ENCODE results near the gene SH3GLB2. TPM values are rescaled to one million over a fixed set of nuclear protein-coding genes. Genes with fewer than 3 reads are reported as not detected.

The SH3GLB2 gene
- polyA plus RNA-seq, 3 donors from 2014 or later: 20.4 to 42.2 (median 24.1) TPM

- DNase-seq: no peak
- peaks cover 0 to 2% (median 0%) of the 10 kb centered on the region in 3 donors for H3K27me3 Mint-ChIP-seq (ENCODE audit: low read depth in 3 of 3)
- peaks cover 0 to 4% (median 0%) of the 10 kb centered on the region in 3 donors for H3K36me3 Mint-ChIP-seq
- no peaks in the 10 kb centered on the region for H3K9me3 Mint-ChIP-seq
- no peak overlapping the region for H3K27ac Mint-ChIP-seq
- no peak overlapping the region for H3K4me3 Mint-ChIP-seq
- peaks cover 11 to 13% of the 10 kb centered on the region in 2 donors for H3K4me1 Mint-ChIP-seq
Observed at GRCh38 chr9:129022037-129022436, 6.1 kb downstream of the SH3GLB2 start.

- H3K36me3 Mint-ChIP-seq: peaks cover 0 to 4% (median 0%) of the 10 kb centered on the region in 3 donors
- peak overlapping the region in 2 of 6 donors; percentile 3 to 45 for H3K27ac Mint-ChIP-seq
- peaks cover 6 to 7% of the 10 kb centered on the region in 2 donors for H3K4me1 Mint-ChIP-seq
- no peak for DNase-seq
- no peaks in the 10 kb centered on the region for H3K9me3 Mint-ChIP-seq
- H3K27me3 Mint-ChIP-seq (ENCODE audit: low read depth in 3 of 3): peaks cover 0 to 2% (median 0%) of the 10 kb centered on the region in 3 donors
- no peak overlapping the region for H3K4me3 Mint-ChIP-seq
Observed at GRCh38 chr9:129021091-129021490, 7.0 kb downstream of the SH3GLB2 start.

- no peak overlapping the region for H3K4me3 Mint-ChIP-seq
- H3K4me1 Mint-ChIP-seq: no peaks in the 10 kb centered on the region
- peaks cover 0 to 2% (median 0%) of the 10 kb centered on the region in 6 donors for H3K9me3 Mint-ChIP-seq
- peaks cover 0 to 5% (median 0%) of the 10 kb centered on the region in 3 donors for H3K27me3 Mint-ChIP-seq (ENCODE audit: low read depth in 3 of 3)
- H3K27ac Mint-ChIP-seq: no peak overlapping the region
- no peak for DNase-seq
- H3K36me3 Mint-ChIP-seq: peaks cover 0 to 7% (median 5%) of the 10 kb centered on the region in 3 donors
Observed at GRCh38 chr9:129014608-129015007, 13.5 kb downstream of the SH3GLB2 start.

GRCh38 chr9:129014124-129014523 is 14.0 kb downstream of the SH3GLB2 start:
- peaks cover 0 to 5% (median 0%) of the 10 kb centered on the region in 3 donors for H3K27me3 Mint-ChIP-seq (ENCODE audit: low read depth in 3 of 3)
- H3K36me3 Mint-ChIP-seq: peaks cover 0 to 7% (median 5%) of the 10 kb centered on the region in 3 donors
- no peak overlapping the region for H3K27ac Mint-ChIP-seq
- H3K4me3 Mint-ChIP-seq: no peak overlapping the region
- no peaks in the 10 kb centered on the region for H3K4me1 Mint-ChIP-seq
- peaks cover 0 to 2% (median 0%) of the 10 kb centered on the region in 6 donors for H3K9me3 Mint-ChIP-seq
- no peak for DNase-seq

GRCh38 chr9:129013674-129014073 is 14.5 kb downstream of the SH3GLB2 start:
- Mint-ChIP-seq H3K9me3 (peaks cover 0 to 2% (median 0%) of the 10 kb centered on the region in 6 donors), H3K27ac (no peak overlapping the region), H3K36me3 (peaks cover 0 to 5% (median 4%) of the 10 kb centered on the region in 3 donors), H3K4me1 (no peaks in the 10 kb centered on the region), H3K27me3 (ENCODE audit: low read depth in 3 of 3) (peaks cover 0 to 5% (median 0%) of the 10 kb centered on the region in 3 donors), H3K4me3 (no peak overlapping the region)
- no peak for DNase-seq

GRCh38 chr9:129012893-129013448 is 15.2 kb downstream of the SH3GLB2 start:
- H3K36me3 Mint-ChIP-seq: peaks cover 0 to 5% (median 4%) of the 10 kb centered on the region in 3 donors
- H3K27ac Mint-ChIP-seq: no peak overlapping the region
- H3K9me3 Mint-ChIP-seq: peaks cover 0 to 2% (median 0%) of the 10 kb centered on the region in 6 donors
- H3K27me3 Mint-ChIP-seq (ENCODE audit: low read depth in 3 of 3): peaks cover 0 to 5% (median 0%) of the 10 kb centered on the region in 3 donors
- DNase-seq: no peak
- no peaks in the 10 kb centered on the region for H3K4me1 Mint-ChIP-seq
- H3K4me3 Mint-ChIP-seq: no peak overlapping the region

GRCh38 chr9:129012343-129012742 is 15.8 kb downstream of the SH3GLB2 start:
- no peak overlapping the region for H3K4me3 Mint-ChIP-seq
- H3K27me3 Mint-ChIP-seq (ENCODE audit: low read depth in 3 of 3): peaks cover 0 to 3% (median 0%) of the 10 kb centered on the region in 3 donors
- H3K9me3 Mint-ChIP-seq: peaks cover 0 to 2% (median 0%) of the 10 kb centered on the region in 6 donors
- no peak for DNase-seq
- no peak overlapping the region for H3K27ac Mint-ChIP-seq
- H3K4me1 Mint-ChIP-seq: no peaks in the 10 kb centered on the region
- H3K36me3 Mint-ChIP-seq: peaks cover 0 to 8% (median 5%) of the 10 kb centered on the region in 3 donors

- DNase-seq: no peak
- Mint-ChIP-seq H3K36me3 (peaks cover 0 to 8% (median 5%) of the 10 kb centered on the region in 3 donors), H3K4me3 (no peak overlapping the region), H3K27ac (no peak overlapping the region), H3K9me3 (peaks cover 0 to 2% (median 0%) of the 10 kb centered on the region in 6 donors), H3K27me3 (ENCODE audit: low read depth in 3 of 3) (peaks cover 0 to 3% (median 0%) of the 10 kb centered on the region in 3 donors), H3K4me1 (no peaks in the 10 kb centered on the region)
Observed at GRCh38 chr9:129011761-129012181, 16.4 kb downstream of the SH3GLB2 start.

- Mint-ChIP-seq H3K36me3 (peaks cover 0 to 8% (median 5%) of the 10 kb centered on the region in 3 donors), H3K4me1 (no peaks in the 10 kb centered on the region), H3K27ac (peak overlapping the region in 1 of 6 donors; percentile 72), H3K27me3 (ENCODE audit: low read depth in 3 of 3) (peaks cover 0 to 3% (median 0%) of the 10 kb centered on the region in 3 donors), H3K9me3 (peaks cover 0 to 2% (median 0%) of the 10 kb centered on the region in 6 donors), H3K4me3 (no peak overlapping the region)
- DNase-seq: no peak
Observed at GRCh38 chr9:129011170-129011569, 17.0 kb downstream of the SH3GLB2 start.

GRCh38 chr9:129010267-129010975 is 17.7 kb downstream of the SH3GLB2 start:
- no peak overlapping the region for H3K4me3 Mint-ChIP-seq
- H3K4me1 Mint-ChIP-seq: no peaks in the 10 kb centered on the region
- no peak for DNase-seq
- H3K27me3 Mint-ChIP-seq (ENCODE audit: low read depth in 3 of 3): peaks cover 0 to 3% (median 0%) of the 10 kb centered on the region in 3 donors
- no peak overlapping the region for H3K27ac Mint-ChIP-seq
- peaks cover 0 to 2% (median 0%) of the 10 kb centered on the region in 6 donors for H3K9me3 Mint-ChIP-seq
- peaks cover 0 to 5% (median 2%) of the 10 kb centered on the region in 3 donors for H3K36me3 Mint-ChIP-seq

GRCh38 chr9:129009584-129010141 is 18.5 kb downstream of the SH3GLB2 start:
- peaks cover 0 to 3% (median 0%) of the 10 kb centered on the region in 3 donors for H3K27me3 Mint-ChIP-seq (ENCODE audit: low read depth in 3 of 3)
- no peaks in the 10 kb centered on the region for H3K9me3 Mint-ChIP-seq
- no peak overlapping the region for H3K27ac Mint-ChIP-seq
- no peak overlapping the region for H3K4me3 Mint-ChIP-seq
- H3K4me1 Mint-ChIP-seq: no peaks in the 10 kb centered on the region
- peaks cover 0 to 5% (median 0%) of the 10 kb centered on the region in 3 donors for H3K36me3 Mint-ChIP-seq
- no peak for DNase-seq

GRCh38 chr9:129008986-129009583 is 19.0 kb downstream of the SH3GLB2 start:
- Mint-ChIP-seq H3K9me3 (no peaks in the 10 kb centered on the region), H3K4me3 (no peak overlapping the region), H3K4me1 (no peaks in the 10 kb centered on the region), H3K27me3 (ENCODE audit: low read depth in 3 of 3) (peaks cover 0 to 1% (median 0%) of the 10 kb centered on the region in 3 donors), H3K36me3 (peaks cover 0 to 5% (median 0%) of the 10 kb centered on the region in 3 donors), H3K27ac (no peak overlapping the region)
- DNase-seq: no peak

- no peak for DNase-seq
- H3K36me3 Mint-ChIP-seq: peaks cover 0 to 5% (median 0%) of the 10 kb centered on the region in 3 donors
- H3K27ac Mint-ChIP-seq: no peak overlapping the region
- H3K9me3 Mint-ChIP-seq: no peaks in the 10 kb centered on the region
- H3K4me1 Mint-ChIP-seq: no peaks in the 10 kb centered on the region
- H3K4me3 Mint-ChIP-seq: no peak overlapping the region
- H3K27me3 Mint-ChIP-seq (ENCODE audit: low read depth in 3 of 3): peaks cover 0 to 1% (median 0%) of the 10 kb centered on the region in 3 donors
Observed at GRCh38 chr9:129008469-129008965, 19.6 kb downstream of the SH3GLB2 start.

All from immature natural killer cell (primary cell).